Natural killer cell treated with Interleukin-12 subunit alpha and Interleukin-12 subunit beta and Interleukin-15 and Interleukin-18, amount 100 ng/mL, for 72 hours (primary cell): ENCODE measurements around the gene PRM2. TPM values are rescaled to one million over a fixed set of nuclear protein-coding genes. Genes with fewer than 3 reads are reported as not detected.

Experiments used
- ATAC-seq, 2 donors: fragments of 150-1000 bp; cut with Tn5 transposase in 1 of 2; sonication (Bioruptor Pico), chemical (Tn5 transposase) in 1 of 2; 2 replicates each; pipeline ENCODE4 v1.10.0; 2021
- DNase-seq: peaks from one replicate; pipeline ENCODE4 v3.0.0; 2022; ENCODE audit warnings: low spot score
- H3K27ac Mint-ChIP-seq, 2 donors: 1 replicate in 1 of 2; 2 replicates in 1 of 2; pipeline ENCODE4 v1.8.0; 2022; ENCODE audit warnings: mixed read lengths in 2 of 2, mild to moderate bottlenecking in 1 of 2, moderate library complexity in 1 of 2
- H3K27me3 Mint-ChIP-seq, 2 donors: 1 replicate in 1 of 2; 2 replicates in 1 of 2; pipeline ENCODE4 v1.8.0; 2022; ENCODE audit warnings: mixed read lengths in 2 of 2
- H3K36me3 Mint-ChIP-seq: one replicate; pipeline ENCODE4 v1.8.0; 2022; ENCODE audit warnings: mixed read lengths
- H3K4me1 Mint-ChIP-seq, 2 donors: 1 replicate in 1 of 2; 2 replicates in 1 of 2; pipeline ENCODE4 v1.8.0; 2022; ENCODE audit warnings: low read depth in 2 of 2, mixed read lengths in 2 of 2, mild to moderate bottlenecking in 1 of 2
- H3K4me3 Mint-ChIP-seq: one replicate; pipeline ENCODE4 v1.8.0; 2022; ENCODE audit warnings: mixed read lengths
- H3K9me3 Mint-ChIP-seq: 2 replicates; pipeline ENCODE4 v1.8.0; 2022; ENCODE audit warnings: mixed read lengths
- total RNA-seq, 2 donors: library from RNA; stranded (reverse); gene quantifications; one replicate each; pipeline ENCODE4 v1.2.3, GENCODE V29; 2022

The PRM2 gene
- total RNA-seq, 2 donors from 2014 or later: not detected

GRCh38 chr16:11255737-11256660 is 20.3 kb downstream of the PRM2 start, which contains the start of gene SOCS1:
TSS of gene SOCS1 (minus strand) at chr16:11256204. CDS start at chr16:11255478, 726 bp downstream.
- peak within 1 kb of the TSS; percentile 99 for H3K4me3 Mint-ChIP-seq
- H3K36me3 Mint-ChIP-seq: peaks cover 14% of the 10 kb centered on the region
- peaks cover 0 to 8% of the 10 kb centered on the region in 2 donors for H3K27me3 Mint-ChIP-seq
- peak; percentile 96 for DNase-seq
- H3K27ac Mint-ChIP-seq: peak within 1 kb of the TSS; percentile 98 to 99
- peaks cover 50 to 56% of the 10 kb centered on the region in 2 donors for H3K4me1 Mint-ChIP-seq
- ATAC-seq: peak; percentile 79 to 82
- H3K9me3 Mint-ChIP-seq: no peaks in the 10 kb centered on the region

DNA sequence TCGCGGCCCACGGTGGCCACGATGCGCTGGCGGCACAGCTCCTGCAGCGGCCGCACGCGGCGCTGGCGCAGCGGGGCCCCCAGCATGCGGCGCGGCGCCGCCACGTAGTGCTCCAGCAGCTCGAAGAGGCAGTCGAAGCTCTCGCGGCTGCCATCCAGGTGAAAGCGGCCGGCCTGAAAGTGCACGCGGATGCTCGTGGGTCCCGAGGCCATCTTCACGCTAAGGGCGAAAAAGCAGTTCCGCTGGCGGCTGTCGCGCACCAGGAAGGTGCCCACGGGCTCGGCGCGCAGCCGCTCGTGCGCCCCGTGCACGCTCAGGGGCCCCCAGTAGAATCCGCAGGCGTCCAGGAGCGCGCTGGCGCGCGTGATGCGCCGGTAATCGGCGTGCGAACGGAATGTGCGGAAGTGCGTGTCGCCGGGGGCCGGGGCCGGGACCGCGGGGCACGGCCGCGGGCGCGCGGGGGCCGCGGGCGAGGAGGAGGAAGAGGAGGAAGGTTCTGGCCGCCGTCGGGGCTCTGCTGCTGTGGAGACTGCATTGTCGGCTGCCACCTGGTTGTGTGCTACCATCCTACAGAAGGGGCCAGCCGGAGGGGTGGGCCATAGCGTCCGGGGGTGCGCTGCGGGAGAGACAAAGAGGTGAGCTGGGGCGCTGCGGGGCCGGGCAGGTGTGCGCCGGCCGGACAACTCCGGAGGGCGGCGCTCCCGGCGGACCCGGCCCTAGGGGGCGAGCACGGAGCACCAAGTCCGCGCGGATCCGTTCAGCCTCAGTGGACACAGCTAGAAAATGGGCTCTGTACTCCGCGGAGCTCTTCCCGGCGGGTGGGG is 21.2 kb downstream of the PRM2 start:
- H3K27ac Mint-ChIP-seq: peak overlapping the region; percentile 98 to 99
- peaks cover 20% of the 10 kb centered on the region for H3K36me3 Mint-ChIP-seq
- no peak for DNase-seq
- ATAC-seq: peak; percentile 0
- H3K9me3 Mint-ChIP-seq: no peaks in the 10 kb centered on the region
- H3K27me3 Mint-ChIP-seq: peaks cover 0 to 6% of the 10 kb centered on the region in 2 donors
- H3K4me1 Mint-ChIP-seq: peaks cover 58 to 59% of the 10 kb centered on the region in 2 donors
- H3K4me3 Mint-ChIP-seq: peak overlapping the region; percentile 99

GRCh38 chr16:11253995-11254912 is 22.0 kb downstream of the PRM2 start:
- Mint-ChIP-seq H3K27ac (peak overlapping the region; percentile 98 to 99), H3K4me1 (peaks cover 51 to 52% of the 10 kb centered on the region in 2 donors), H3K36me3 (peaks cover 20% of the 10 kb centered on the region), H3K4me3 (peak overlapping the region; percentile 99), H3K9me3 (no peaks in the 10 kb centered on the region), H3K27me3 (no peaks in the 10 kb centered on the region)
- no peak for ATAC-seq
- DNase-seq: no peak

GRCh38 chr16:11253009-11253994 is 23.0 kb downstream of the PRM2 start:
- peak overlapping the region; percentile 98 to 99 for H3K27ac Mint-ChIP-seq
- ATAC-seq: peak; percentile 1 to 26

GRCh38 chr16:11252482-11252931 is 23.8 kb downstream of the PRM2 start:
- peaks cover 42 to 47% of the 10 kb centered on the region in 2 donors for H3K4me1 Mint-ChIP-seq
- peak overlapping the region; percentile 98 to 99 for H3K27ac Mint-ChIP-seq
- H3K9me3 Mint-ChIP-seq: no peaks in the 10 kb centered on the region
- ATAC-seq: no peak
- DNase-seq: no peak
- H3K4me3 Mint-ChIP-seq: peak overlapping the region; percentile 99
- no peaks in the 10 kb centered on the region for H3K27me3 Mint-ChIP-seq
- peaks cover 20% of the 10 kb centered on the region for H3K36me3 Mint-ChIP-seq

More at GRCh38 chr16:11253009-11253994, 23.0 kb downstream of the PRM2 start:
- Mint-ChIP-seq H3K4me1 (peaks cover 43 to 48% of the 10 kb centered on the region in 2 donors), H3K9me3 (no peaks in the 10 kb centered on the region), H3K27me3 (no peaks in the 10 kb centered on the region), H3K4me3 (peak overlapping the region; percentile 99), H3K36me3 (peaks cover 20% of the 10 kb centered on the region)
- peak; percentile 80 for DNase-seq

DNA sequence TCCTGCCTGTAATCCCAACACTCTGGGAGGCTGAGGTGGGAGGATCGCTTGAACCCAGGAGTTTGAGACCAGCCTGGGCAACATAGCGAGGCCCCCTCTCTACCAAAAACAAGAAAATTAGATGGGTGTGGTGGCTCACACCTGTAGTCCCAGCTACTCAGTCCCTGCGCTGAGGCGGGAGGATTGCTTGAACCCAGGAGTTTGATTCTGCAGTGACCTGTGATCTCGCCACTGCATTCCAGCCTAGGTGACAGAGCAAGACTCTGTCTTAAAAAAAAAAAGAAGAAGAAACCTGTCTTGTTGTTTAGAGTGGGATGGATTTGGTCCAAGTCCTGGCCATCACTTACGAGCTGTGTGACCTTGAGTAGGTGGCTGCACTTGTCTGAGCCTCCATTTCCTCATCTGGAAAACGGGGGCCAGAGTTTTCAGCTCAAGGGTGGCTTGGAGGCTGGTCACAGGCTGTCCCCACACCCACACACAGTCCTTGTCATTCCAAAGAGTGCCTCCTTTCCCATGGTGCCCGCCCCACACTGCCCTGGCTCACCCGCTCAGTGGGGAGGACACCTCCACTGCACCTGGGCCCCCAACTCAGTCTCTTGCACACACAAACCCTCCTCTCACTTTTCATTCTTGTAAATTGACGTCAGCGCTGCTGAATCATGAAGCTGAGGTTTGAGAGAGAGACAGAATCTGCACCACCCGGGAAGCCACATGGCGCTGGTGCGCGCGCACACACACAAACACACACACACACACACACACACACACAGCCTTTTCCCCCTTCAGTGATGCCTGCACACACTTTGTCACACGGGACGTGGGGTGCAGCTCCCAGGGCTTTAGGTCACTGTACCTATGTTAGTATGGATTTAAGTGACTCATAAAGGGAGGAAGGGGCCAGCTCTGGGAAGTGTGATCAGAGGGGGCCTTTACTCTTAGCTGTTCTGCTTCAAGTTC is 24.5 kb downstream of the PRM2 start:
- ATAC-seq: peak; percentile 1 to 2
- H3K27me3 Mint-ChIP-seq: no peaks in the 10 kb centered on the region
- H3K4me3 Mint-ChIP-seq: peak overlapping the region; percentile 99
- H3K27ac Mint-ChIP-seq: peak overlapping the region; percentile 98 to 99
- DNase-seq: peak; percentile 85
- H3K4me1 Mint-ChIP-seq: peaks cover 43 to 45% of the 10 kb centered on the region in 2 donors
- H3K9me3 Mint-ChIP-seq: no peaks in the 10 kb centered on the region
- peaks cover 20% of the 10 kb centered on the region for H3K36me3 Mint-ChIP-seq

DNA sequence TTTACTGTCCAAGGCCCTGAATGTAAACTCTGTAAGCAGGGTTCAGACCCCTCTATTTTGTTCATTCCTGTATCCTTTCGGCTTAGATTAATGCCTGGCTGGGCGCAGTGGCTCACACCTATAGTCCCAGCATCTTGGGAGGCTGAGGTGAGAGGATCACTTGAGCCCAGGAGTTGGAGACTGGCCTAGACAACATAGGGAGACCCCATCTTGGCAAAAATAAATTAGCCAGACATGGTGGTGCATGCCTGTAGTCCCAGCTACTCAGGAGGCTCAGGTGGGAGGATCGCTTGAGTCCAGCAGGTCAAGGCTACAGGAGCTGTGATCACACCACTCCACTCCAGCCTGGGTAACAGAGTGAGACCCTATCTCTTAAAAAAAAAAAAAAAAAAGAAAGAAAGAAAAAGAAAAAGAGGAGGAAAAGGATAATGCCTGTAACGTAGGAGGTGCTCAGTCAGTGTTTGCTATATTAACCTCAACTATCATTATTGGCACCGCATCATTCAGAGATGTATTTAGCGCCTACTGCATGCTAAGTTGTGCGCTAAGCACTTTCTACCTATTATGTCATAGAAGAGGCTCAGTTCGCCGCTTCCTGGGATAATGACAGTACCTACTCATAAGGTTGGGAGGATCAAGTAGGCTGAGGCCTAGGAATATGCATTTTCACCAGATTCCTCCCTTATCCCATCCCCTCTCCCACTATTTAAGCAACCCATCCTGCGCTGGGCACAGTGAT is 25.3 kb downstream of the PRM2 start:
- DNase-seq: no peak
- peaks cover 20% of the 10 kb centered on the region for H3K36me3 Mint-ChIP-seq
- H3K4me3 Mint-ChIP-seq: peak overlapping the region; percentile 99
- no peaks in the 10 kb centered on the region for H3K9me3 Mint-ChIP-seq
- no peaks in the 10 kb centered on the region for H3K27me3 Mint-ChIP-seq
- peaks cover 47 to 49% of the 10 kb centered on the region in 2 donors for H3K4me1 Mint-ChIP-seq
- ATAC-seq: no peak
- H3K27ac Mint-ChIP-seq: peak overlapping the region; percentile 98 to 99

DNA sequence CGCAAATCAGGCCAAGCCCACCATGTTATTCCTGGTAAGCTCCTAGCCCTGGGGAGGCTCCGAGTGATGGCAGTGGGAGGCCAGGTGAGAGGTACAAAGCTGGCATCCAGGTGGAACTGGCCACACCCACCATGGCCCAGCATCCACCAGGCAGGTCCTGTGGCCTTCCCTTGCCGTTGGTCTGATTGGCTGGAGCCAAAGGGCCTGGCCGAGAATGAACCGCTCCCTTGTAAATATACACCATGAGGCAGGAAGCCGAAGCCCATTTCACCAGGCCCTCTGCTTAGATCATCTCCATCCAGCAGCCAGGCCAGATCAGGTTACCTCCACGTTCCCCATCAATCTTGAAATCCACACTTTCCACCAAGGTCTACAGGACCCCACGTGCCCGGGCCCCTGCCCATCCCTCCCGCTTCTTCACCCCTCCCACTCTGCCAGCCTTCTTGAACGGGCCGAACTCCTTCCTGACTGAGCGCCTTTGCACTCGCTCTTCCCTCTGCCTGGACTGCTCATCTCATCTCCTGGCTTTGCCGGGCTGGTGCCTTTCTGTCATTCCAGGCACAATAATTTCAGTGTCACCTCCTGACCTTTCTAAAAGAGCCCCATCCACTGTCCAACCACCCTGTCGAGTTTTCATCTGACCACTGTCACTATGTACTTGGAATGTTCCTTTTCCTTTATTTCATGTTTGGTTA is 26.0 kb downstream of the PRM2 start:
- Mint-ChIP-seq H3K9me3 (no peaks in the 10 kb centered on the region), H3K4me1 (peaks cover 55 to 56% of the 10 kb centered on the region in 2 donors), H3K36me3 (peaks cover 20% of the 10 kb centered on the region), H3K27me3 (no peaks in the 10 kb centered on the region), H3K4me3 (peak overlapping the region; percentile 14), H3K27ac (peak overlapping the region; percentile 98 to 99)
- no peak for DNase-seq
- no peak for ATAC-seq

GRCh38 chr16:11249233-11250061 is 26.8 kb downstream of the PRM2 start:
- no peaks in the 10 kb centered on the region for H3K27me3 Mint-ChIP-seq
- H3K36me3 Mint-ChIP-seq: peaks cover 20% of the 10 kb centered on the region
- no peak overlapping the region for H3K4me3 Mint-ChIP-seq
- H3K27ac Mint-ChIP-seq: peak overlapping the region; percentile 98 to 99
- ATAC-seq (peak in 1 of 2 donors; percentile 1), DNase-seq (no peak)
- peaks cover 60% of the 10 kb centered on the region in 2 donors for H3K4me1 Mint-ChIP-seq
- H3K9me3 Mint-ChIP-seq: no peaks in the 10 kb centered on the region
